ENCODE data around the gene MAMDC2. TPM values are rescaled to one million over a fixed set of nuclear protein-coding genes. Genes with fewer than 3 reads are reported as not detected.

Gene MAMDC2
- total RNA-seq, 2 donors from 2014 or later, result 2.3 to 7.0 TPM

DNA sequence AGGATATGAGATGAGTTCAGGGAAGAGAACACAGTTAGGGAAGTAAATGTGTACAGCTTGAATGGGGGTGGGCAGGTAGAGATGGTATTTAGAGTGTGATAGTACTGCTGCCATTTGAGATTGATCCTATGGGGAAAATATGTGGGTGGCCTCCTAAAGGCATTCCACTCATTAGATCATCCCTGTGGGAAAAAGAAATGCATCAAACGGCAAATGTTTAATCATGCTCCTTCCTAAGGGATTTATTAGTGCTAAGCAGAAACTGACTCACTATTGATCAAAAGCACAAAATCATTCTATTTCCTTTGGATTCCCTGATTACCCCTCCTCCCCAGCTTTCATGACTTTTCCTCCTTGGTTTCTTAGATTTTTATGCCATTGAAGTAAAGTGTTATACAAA, 178.7 kb downstream of the MAMDC2 start:
- H3K27me3 ChIP-seq, result no peaks in the 10 kb centered on the region
- no peaks in the 10 kb centered on the region for H3K4me1 ChIP-seq
- H3K27ac ChIP-seq, result no peak overlapping the region
- intact Hi-C loops (cut with DNase I), result no loop called here
- TF ChIP-seq, protein P1, sequence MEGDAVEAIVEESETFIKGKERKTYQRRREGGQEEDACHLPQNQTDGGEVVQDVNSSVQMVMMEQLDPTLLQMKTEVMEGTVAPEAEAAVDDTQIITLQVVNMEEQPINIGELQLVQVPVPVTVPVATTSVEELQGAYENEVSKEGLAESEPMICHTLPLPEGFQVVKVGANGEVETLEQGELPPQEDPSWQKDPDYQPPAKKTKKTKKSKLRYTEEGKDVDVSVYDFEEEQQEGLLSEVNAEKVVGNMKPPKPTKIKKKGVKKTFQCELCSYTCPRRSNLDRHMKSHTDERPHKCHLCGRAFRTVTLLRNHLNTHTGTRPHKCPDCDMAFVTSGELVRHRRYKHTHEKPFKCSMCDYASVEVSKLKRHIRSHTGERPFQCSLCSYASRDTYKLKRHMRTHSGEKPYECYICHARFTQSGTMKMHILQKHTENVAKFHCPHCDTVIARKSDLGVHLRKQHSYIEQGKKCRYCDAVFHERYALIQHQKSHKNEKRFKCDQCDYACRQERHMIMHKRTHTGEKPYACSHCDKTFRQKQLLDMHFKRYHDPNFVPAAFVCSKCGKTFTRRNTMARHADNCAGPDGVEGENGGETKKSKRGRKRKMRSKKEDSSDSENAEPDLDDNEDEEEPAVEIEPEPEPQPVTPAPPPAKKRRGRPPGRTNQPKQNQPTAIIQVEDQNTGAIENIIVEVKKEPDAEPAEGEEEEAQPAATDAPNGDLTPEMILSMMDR (IDR thresholded peaks at IDR 0.05), result no peak
- H3K9ac ChIP-seq (ENCODE audit: low read depth in 2 of 2, low read length in 2 of 2), result no peak overlapping the region
- no peak overlapping the region for H3K4me3 ChIP-seq
- no peak for DNase-seq
- H3K9me3 ChIP-seq, result no peaks in the 10 kb centered on the region
- H3K36me3 ChIP-seq, result no peaks in the 10 kb centered on the region

- TF ChIP-seq, protein P1 (IDR thresholded peaks at IDR 0.05), result no peak
- Histone ChIP-seq H3K27me3 (no peaks in the 10 kb centered on the region), H3K36me3 (no peaks in the 10 kb centered on the region), H3K4me1 (no peaks in the 10 kb centered on the region), H3K9me3 (no peaks in the 10 kb centered on the region), H3K4me3 (no peak overlapping the region), H3K9ac (ENCODE audit: low read depth in 2 of 2, low read length in 2 of 2) (no peak overlapping the region), H3K27ac (no peak overlapping the region)
- intact Hi-C loops (cut with DNase I), result loop anchor here (5.0 kb wide), 1 partner anchor 256 kb away; no protein-coding TSS in a partner anchor
- no peak for DNase-seq
Observed at GRCh38 chr9:70228118-70228517, 184.5 kb downstream of the MAMDC2 start.

GRCh38 chr9:70228611-70229010, 185.0 kb downstream of the MAMDC2 start:
- intact Hi-C loops (cut with DNase I), result loop anchor here (5.0 kb wide), 1 partner anchor 256 kb away; no protein-coding TSS in a partner anchor
- H3K36me3 ChIP-seq, result no peaks in the 10 kb centered on the region
- H3K4me3 ChIP-seq, result no peak overlapping the region
- H3K9ac ChIP-seq (ENCODE audit: low read depth in 2 of 2, low read length in 2 of 2), result no peak overlapping the region
- TF ChIP-seq, protein P1 (IDR thresholded peaks at IDR 0.05), result no peak
- H3K27ac ChIP-seq, result no peak overlapping the region
- no peaks in the 10 kb centered on the region for H3K27me3 ChIP-seq
- DNase-seq, result no peak
- no peaks in the 10 kb centered on the region for H3K4me1 ChIP-seq
- H3K9me3 ChIP-seq, result no peaks in the 10 kb centered on the region

- intact Hi-C loops (cut with DNase I), result loop anchor here (5.0 kb wide), 1 partner anchor 257 kb away; no protein-coding TSS in a partner anchor
- TF ChIP-seq, protein P1 (IDR thresholded peaks at IDR 0.05), result no peak
- Histone ChIP-seq H3K9me3 (no peaks in the 10 kb centered on the region), H3K27me3 (no peaks in the 10 kb centered on the region), H3K4me3 (no peak overlapping the region), H3K4me1 (no peaks in the 10 kb centered on the region), H3K27ac (no peak overlapping the region), H3K9ac (ENCODE audit: low read depth in 2 of 2, low read length in 2 of 2) (no peak overlapping the region), H3K36me3 (no peaks in the 10 kb centered on the region)
- DNase-seq, result no peak
Observed at GRCh38 chr9:70229026-70229425, 185.4 kb downstream of the MAMDC2 start.

DNA sequence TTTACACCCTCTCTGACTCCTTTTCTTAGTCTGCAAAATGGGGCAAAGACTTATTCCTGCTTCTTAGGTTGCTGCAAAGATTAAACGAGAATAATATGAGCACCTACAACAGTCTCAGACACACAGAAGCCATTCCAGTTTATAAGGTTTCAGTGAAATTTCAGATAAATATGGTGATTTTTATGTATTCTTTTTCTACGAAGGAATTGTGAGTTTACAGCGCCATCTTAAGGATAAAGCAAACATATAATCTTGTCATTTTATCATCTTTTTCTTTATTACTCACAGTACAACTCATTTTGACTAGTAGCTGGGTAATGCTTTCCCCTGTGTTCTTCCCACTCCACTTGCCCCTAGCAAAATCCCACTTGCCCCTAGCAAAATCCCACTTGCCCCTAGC, 185.9 kb downstream of the MAMDC2 start:
- Histone ChIP-seq H3K27me3 (no peaks in the 10 kb centered on the region), H3K9ac (ENCODE audit: low read depth in 2 of 2, low read length in 2 of 2) (no peak overlapping the region), H3K36me3 (no peaks in the 10 kb centered on the region), H3K27ac (no peak overlapping the region), H3K4me1 (no peaks in the 10 kb centered on the region), H3K4me3 (no peak overlapping the region), H3K9me3 (no peaks in the 10 kb centered on the region)
- intact Hi-C loops (cut with DNase I), result loop anchor here (5.0 kb wide), 1 partner anchor 257 kb away; no protein-coding TSS in a partner anchor
- TF ChIP-seq, protein P1 (IDR thresholded peaks at IDR 0.05), result no peak
- DNase-seq, result no peak

All from colonic mucosa (tissue), 4 donors.